Lung (tissue), 12 donors: ENCODE data around the gene CD4. TPM values are rescaled to one million over a fixed set of nuclear protein-coding genes. Genes with fewer than 3 reads are reported as not detected.

Experiments used
- ATAC-seq: fragments of 200-7000 bp; cut with Tn5 transposase; one replicate; pipeline ENCODE4 v1.9.1; 2020; ENCODE audit warnings: moderate number of reproducible peaks; ENCODE audit not compliant: insufficient read depth, low FRiP score
- DNase-seq, 3 donors: peaks; one replicate each; pipeline ENCODE4 v3.0.0-alpha.2; 2013 to 2017
- H3K27ac ChIP-seq, 2 donors: one replicate each; pipeline ENCODE4 v1.5.1; 2013; ENCODE audit warnings: mild to moderate bottlenecking in 2 of 2, moderate library complexity in 2 of 2, control low read depth in 1 of 2, inconsistent platforms in 1 of 2, low read depth in 1 of 2, low read length in 1 of 2
- H3K27me3 ChIP-seq, 3 donors: one replicate each; pipeline ENCODE4 v1.5.1; 2013; ENCODE audit warnings: low read length in 2 of 3; ENCODE audit not compliant: control insufficient read depth in 3 of 3, insufficient read depth in 3 of 3
- H3K36me3 ChIP-seq, 4 donors: one replicate each; pipeline ENCODE4 v1.5.1; 2013; ENCODE audit warnings: low read length in 4 of 4, mild to moderate bottlenecking in 1 of 4, moderate library complexity in 1 of 4; ENCODE audit not compliant: control insufficient read depth in 4 of 4, insufficient read depth in 4 of 4
- H3K4me1 ChIP-seq, 5 donors: one replicate each; pipeline ENCODE4 v1.5.1; 2013; ENCODE audit warnings: low read length in 5 of 5, mild to moderate bottlenecking in 2 of 5, moderate library complexity in 1 of 5; ENCODE audit not compliant: control insufficient read depth in 5 of 5, insufficient read depth in 5 of 5
- H3K4me3 ChIP-seq: one replicate; pipeline ENCODE4 v1.5.1; 2013; ENCODE audit warnings: mild to moderate bottlenecking, control low read depth, moderate library complexity
- H3K9ac ChIP-seq, 2 donors: one replicate each; pipeline ENCODE4 v1.5.1; 2013; ENCODE audit warnings: low read length in 2 of 2, control low read depth in 1 of 2; ENCODE audit not compliant: insufficient read depth in 1 of 2
- H3K9me3 ChIP-seq, 4 donors: one replicate each; pipeline ENCODE4 v1.5.1; 2013; ENCODE audit warnings: low read length in 3 of 4, mild to moderate bottlenecking in 1 of 4, moderate library complexity in 1 of 4; ENCODE audit not compliant: control insufficient read depth in 4 of 4, insufficient read depth in 3 of 4
- WGBS, 2 donors: extraction: QIAGEN DNeasy Blood & Tissue Kit; methylation state at CpG; one replicate each; pipeline ENCODE4 v1.1.7; 2013; 5-methylcytosine and 5-hydroxymethylcytosine counted together
- polyA plus RNA-seq, 2 donors: library from polyadenylated mRNA; stranded (reverse); fragments of 200-250 nt; gene quantifications; one replicate each; pipeline ENCODE4 v1.2.1, GENCODE V29; 2013
- total RNA-seq, 2 donors: library from RNA; depleted of rRNA in 1 of 2; stranded (reverse); fragments of >200 nt in 1 of 2; gene quantifications; one replicate each; pipeline ENCODE4 v1.2.1, GENCODE V29; 2014 to 2021
- TF ChIP-seq, protein P1 (sequence below): IDR thresholded peaks from 2 replicates; pipeline ENCODE4 v1.5.1; 2012; ENCODE audit warnings: mild to moderate bottlenecking; ENCODE audit errors: control extremely low read depth, extremely low read depth
- donor health status: control.
- donor health status: control.
- donor health status: Bipolar disorder and iron deficiency.
- donor health status: healthy.
- donor health status: DM: yes; HTN: yes; CAD: no.

Gene CD4
- total and polyA plus RNA-seq, 4 donors: 20.6 to 83.7 (median 53.0) TPM

DNA sequence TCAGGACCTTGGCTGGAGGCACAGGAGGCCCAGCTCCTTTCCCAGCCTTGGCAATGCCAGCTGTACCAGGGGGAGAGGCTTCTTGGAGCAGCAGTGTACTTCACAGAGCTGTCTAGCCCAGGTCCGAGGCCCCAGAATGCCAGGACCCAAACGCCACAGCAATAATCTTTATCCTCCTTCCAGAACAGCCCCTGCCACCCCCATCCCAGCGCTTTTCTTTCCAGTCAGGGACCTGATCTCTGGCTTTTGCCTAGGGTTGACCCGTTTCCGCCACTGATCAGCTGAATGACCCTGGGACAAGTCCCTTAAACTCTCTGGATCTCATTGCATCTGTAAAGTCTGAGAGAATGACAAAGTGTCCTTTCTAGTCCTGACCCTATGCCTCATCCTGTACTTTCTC, 11.9 kb upstream of the CD4 start:
- Histone ChIP-seq H3K9me3 (peaks cover 0 to 2% (median 0%) of the 10 kb centered on the region in 4 donors), H3K27ac (no peak overlapping the region), H3K27me3 (peaks cover 0 to 2% (median 0%) of the 10 kb centered on the region in 3 donors), H3K4me3 (no peak overlapping the region), H3K9ac (no peak overlapping the region), H3K4me1 (peaks cover 0 to 25% (median 6%) of the 10 kb centered on the region in 5 donors), H3K36me3 (peaks cover 0 to 2% (median 0%) of the 10 kb centered on the region in 4 donors)
- WGBS, 2 donors: 96 to 99% methylated on average over 5 of the region's 5 CpGs
- ATAC-seq (no peak), DNase-seq (no peak)
- TF ChIP-seq, protein P1, sequence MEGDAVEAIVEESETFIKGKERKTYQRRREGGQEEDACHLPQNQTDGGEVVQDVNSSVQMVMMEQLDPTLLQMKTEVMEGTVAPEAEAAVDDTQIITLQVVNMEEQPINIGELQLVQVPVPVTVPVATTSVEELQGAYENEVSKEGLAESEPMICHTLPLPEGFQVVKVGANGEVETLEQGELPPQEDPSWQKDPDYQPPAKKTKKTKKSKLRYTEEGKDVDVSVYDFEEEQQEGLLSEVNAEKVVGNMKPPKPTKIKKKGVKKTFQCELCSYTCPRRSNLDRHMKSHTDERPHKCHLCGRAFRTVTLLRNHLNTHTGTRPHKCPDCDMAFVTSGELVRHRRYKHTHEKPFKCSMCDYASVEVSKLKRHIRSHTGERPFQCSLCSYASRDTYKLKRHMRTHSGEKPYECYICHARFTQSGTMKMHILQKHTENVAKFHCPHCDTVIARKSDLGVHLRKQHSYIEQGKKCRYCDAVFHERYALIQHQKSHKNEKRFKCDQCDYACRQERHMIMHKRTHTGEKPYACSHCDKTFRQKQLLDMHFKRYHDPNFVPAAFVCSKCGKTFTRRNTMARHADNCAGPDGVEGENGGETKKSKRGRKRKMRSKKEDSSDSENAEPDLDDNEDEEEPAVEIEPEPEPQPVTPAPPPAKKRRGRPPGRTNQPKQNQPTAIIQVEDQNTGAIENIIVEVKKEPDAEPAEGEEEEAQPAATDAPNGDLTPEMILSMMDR: no peak

DNA sequence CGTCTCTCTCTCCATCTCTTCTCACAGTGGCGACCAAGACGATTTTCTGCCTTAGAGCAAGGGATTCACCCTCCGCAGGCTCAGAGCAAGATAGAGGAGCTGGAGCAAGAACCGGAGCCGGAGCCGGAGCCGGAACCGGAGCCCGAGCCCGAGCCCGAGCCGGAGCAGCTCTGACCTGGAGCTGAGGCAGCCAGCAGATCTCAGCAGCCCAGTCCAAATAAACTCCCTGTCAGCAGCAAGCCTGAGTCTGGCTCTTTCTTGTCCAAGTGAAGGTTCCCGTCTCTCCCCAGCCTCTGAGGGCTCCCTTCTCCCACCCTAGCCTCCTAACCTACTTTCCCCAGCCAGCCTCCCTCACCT, 11.1 kb upstream of the CD4 start:
- Histone ChIP-seq H3K27ac (peak overlapping the region in 1 of 2 donors; percentile 69), H3K4me3 (no peak overlapping the region), H3K9ac (no peak overlapping the region), H3K36me3 (peaks cover 0 to 2% (median 0%) of the 10 kb centered on the region in 4 donors), H3K9me3 (peaks cover 0 to 2% (median 0%) of the 10 kb centered on the region in 4 donors), H3K4me1 (peaks cover 0 to 22% (median 4%) of the 10 kb centered on the region in 5 donors), H3K27me3 (peaks cover 0 to 1% (median 0%) of the 10 kb centered on the region in 3 donors)
- TF ChIP-seq, protein P1: no peak
- 60 to 64% methylated on average over 14 of the region's 14 CpGs for WGBS, 2 donors
- no peak for DNase-seq
- no peak for ATAC-seq

DNA sequence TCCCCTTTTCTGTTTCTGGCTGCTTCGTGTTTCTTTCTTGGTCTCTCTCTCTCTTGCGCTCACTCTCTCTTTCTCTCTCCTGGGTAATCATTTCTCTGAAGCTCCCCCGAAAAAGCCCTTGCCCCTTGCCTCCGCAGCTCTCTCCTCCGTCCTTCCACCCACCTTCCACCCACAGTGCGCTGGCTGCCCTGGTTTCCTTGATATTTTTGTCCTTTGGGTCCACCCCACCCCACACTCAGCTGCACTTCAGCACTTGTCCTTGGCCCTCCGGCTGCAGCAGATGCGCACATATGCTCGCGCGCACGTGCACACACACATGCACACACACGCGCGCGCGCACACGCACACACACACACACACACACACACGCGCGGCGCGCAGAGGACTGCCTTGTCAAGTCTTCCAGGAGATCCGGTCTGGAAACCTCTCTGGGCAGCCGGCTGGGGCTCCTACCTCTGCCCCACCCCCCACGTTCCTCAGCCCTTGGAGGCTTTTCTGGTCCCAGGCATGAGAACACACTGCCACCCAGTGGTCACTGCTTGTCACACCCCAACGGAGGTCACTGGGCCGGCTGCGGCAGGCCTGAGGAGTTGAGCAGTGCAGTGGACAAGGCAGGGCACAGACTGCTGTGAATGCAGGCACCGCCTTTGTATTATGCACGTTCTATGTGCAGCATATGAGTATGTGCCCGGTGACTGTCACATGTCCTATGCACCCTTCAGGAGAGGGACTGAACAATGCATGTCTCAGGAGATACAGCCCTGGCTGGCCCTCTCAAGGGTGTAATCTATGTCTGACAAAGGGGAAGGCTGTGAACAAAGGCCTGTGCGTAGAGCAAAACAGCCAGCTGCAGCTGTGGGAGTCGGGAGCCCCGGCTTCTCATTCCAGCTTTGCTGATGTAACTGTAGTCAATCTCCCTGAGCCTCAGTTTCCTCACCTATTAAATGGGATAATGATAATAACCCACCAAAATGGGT, 10.5 kb upstream of the CD4 start:
- peaks cover 0 to 2% (median 0%) of the 10 kb centered on the region in 4 donors for H3K36me3 ChIP-seq
- TF ChIP-seq, protein P1: peak; percentile 99
- no peak overlapping the region for H3K9ac ChIP-seq
- peak; percentile 95 to 97 (median 96) for DNase-seq
- no peaks in the 10 kb centered on the region for H3K9me3 ChIP-seq
- peaks cover 0 to 17% (median 2%) of the 10 kb centered on the region in 5 donors for H3K4me1 ChIP-seq
- H3K4me3 ChIP-seq: peak overlapping the region; percentile 37
- 5% methylated on average over 34 to 35 of the region's 35 CpGs for WGBS, 2 donors
- peak overlapping the region in 1 of 2 donors; percentile 69 for H3K27ac ChIP-seq
- no peaks in the 10 kb centered on the region for H3K27me3 ChIP-seq
- ATAC-seq: peak; percentile 94
